ENCODE data around the gene VWA8.

- no peak for TF ChIP-seq ZFHX2 (tag by site-specific recombination; conservative IDR thresholded peaks at IDR 0.05)
- no peak for TF ChIP-seq CTCF (tag by site-specific recombination; IDR thresholded peaks at IDR 0.05)
- TF ChIP-seq KLF9 (tag by site-specific recombination; IDR thresholded peaks at IDR 0.05; ENCODE audit: low read depth) = no peak
Observed at GRCh38 chr13:41586216-41586615, 374.7 kb downstream of the VWA8 start.
